H1 (cell line): ENCODE results near the gene EPHB3. TPM values are rescaled to one million over a fixed set of nuclear protein-coding genes. Genes with fewer than 3 reads are reported as not detected.

Experiments used
- ASH2L ChIP-seq: fragments of 200-600, 300-600 bp; sonication (generic); IDR thresholded peaks from one replicate; pipeline ENCODE4 v1.7.1; 2017; ENCODE audit warnings: low read length
- CHD7 ChIP-seq: fragments of 300-600 bp; sonication (generic); IDR thresholded peaks from 2 replicates; pipeline ENCODE4 v1.7.1; 2012; ENCODE audit warnings: low read length, moderate library complexity, mild to moderate bottlenecking, inconsistent platforms; ENCODE audit not compliant: insufficient replicate concordance
- polyA plus RNA-seq, 7 experiments: library from polyadenylated mRNA; depleted of rRNA in 3 of 7; stranded (reverse) in 5 of 7; unstranded in 2 of 7; fragments of >200 nt in 5 of 7; fragments of 200-250 nt in 2 of 7; gene quantifications; 1 replicate in 5 of 7; 2 replicates in 1 of 7; 4 replicates in 1 of 7; pipeline versions ENCODE4 v1.2.1 to v1.2.3, GENCODE V29; 2011 to 2013; ENCODE audit warnings: missing spikeins in 2 of 7, mixed read lengths in 2 of 7
- total RNA-seq: library from RNA; stranded (reverse); fragmentation: NEBNext Ultra II Directional; extraction: Animal tissue kit (Norgen Biotek cat#: 25700); gene quantifications from 2 replicates; pipeline ENCODE4 v1.2.1, GENCODE V29; 2021
- TF ChIP-seq, protein P1 (sequence below): IDR thresholded peaks from 2 replicates; pipeline ENCODE4 v1.6.1; 2011; ENCODE audit warnings: low read depth, mild to moderate bottlenecking, low read length; ENCODE audit not compliant: insufficient read depth

The EPHB3 gene
- total and polyA plus RNA-seq, 2 of the 8 experiments (the other 6 are each of a cell fraction or from before 2014, with no cell fraction given), result 0.41 to 0.91 TPM

DNA sequence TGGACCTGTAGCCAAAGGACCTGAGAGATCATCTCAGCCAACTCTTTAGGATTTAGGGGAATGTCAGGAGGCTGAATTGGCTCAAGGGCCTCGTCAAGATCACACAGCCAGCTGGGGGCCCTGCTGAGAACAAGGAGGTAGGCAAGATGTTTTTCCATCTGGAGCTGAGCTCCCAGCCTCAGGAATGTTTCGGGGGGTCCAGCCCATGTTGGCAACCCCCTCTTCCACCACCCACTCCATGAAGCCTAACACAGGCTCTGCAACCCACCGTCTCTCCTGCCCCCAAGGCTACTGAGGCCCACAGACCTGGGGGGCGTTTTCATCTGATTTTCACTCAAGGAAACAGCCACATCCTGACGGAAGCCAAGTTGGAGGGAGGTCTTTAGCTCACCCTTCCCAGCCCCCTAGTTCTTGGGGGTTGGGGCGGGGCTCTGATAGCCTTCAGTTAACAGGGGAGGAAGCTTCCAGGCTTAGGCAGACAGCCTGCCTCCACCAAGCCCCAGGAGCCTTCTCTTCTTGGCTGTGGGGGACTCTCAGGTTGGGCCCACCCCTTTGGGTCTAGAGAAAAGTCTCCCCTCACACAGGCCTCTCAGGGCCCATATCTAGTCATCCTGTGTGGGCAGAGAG is 48.8 kb downstream of the EPHB3 start (continued):
- TF ChIP-seq CHD7 (no peak), ASH2L (no peak)
- TF ChIP-seq, protein P1, sequence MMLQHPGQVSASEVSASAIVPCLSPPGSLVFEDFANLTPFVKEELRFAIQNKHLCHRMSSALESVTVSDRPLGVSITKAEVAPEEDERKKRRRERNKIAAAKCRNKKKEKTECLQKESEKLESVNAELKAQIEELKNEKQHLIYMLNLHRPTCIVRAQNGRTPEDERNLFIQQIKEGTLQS, result no peak
- TF ChIP-seq, all 59 proteins: peak for 0
